Endothelial cell of umbilical vein (primary cell): Measurements from ENCODE around the gene DLX3. TPM values are rescaled to one million over a fixed set of nuclear protein-coding genes. Genes with fewer than 3 reads are reported as not detected.

Experiments
- BruUV-seq: library from RNA; stranded (reverse); fragments of 400-500 nt; replicated peaks from 2 replicates; lab custom pipeline; 2021; lab: Mats Ljungman, UMichigan
- CTCF ChIA-PET: fragments of 300-600, 350-600 bp; sonication (Branson Sonifier 250); formaldehyde crosslinking; loops from one replicate; lab custom pipeline; 2021; ENCODE audit warnings: antibody characterized with exemption, inconsistent platforms; lab: Charles Lee
- POLR2A ChIA-PET: fragments of 300-600, 350-600 bp; sonication (Branson Sonifier 250); formaldehyde crosslinking; loops from one replicate; lab custom pipeline; 2021; ENCODE audit warnings: antibody characterized with exemption, inconsistent platforms; lab: Charles Lee
- DNase-seq: peaks from one replicate; pipeline ENCODE4 v3.0.0-alpha.2; 2011; ENCODE audit warnings: low read depth, low spot score
- FAIRE-seq: peaks from 2 replicates; lab custom pipeline; 2011; peaks lifted over from hg19 to GRCh38; lab: Jason Lieb, UNC
- H2AFZ ChIP-seq: 2 replicates; pipeline ENCODE4 v1.6.0; 2012; ENCODE audit warnings: low read depth, low read length, control low read depth, inconsistent platforms
- H3K27ac ChIP-seq: 2 replicates; pipeline ENCODE4 v1.5.1; 2011; ENCODE audit warnings: low read depth, mild to moderate bottlenecking, control low read depth, low read length, moderate library complexity; ENCODE audit not compliant: insufficient read depth
- H3K27me3 ChIP-seq, 2 experiments: 2 replicates each; pipeline versions ENCODE4 v1.6.0 to v1.6.1; 2011; ENCODE audit warnings: low read length in 2 of 2, mixed read lengths in 1 of 2; ENCODE audit not compliant: control insufficient read depth in 2 of 2, insufficient read depth in 2 of 2
- H3K36me3 ChIP-seq, 2 experiments: 2 replicates in 1 of 2; 3 replicates in 1 of 2; pipeline ENCODE4 v1.5.1; 2011; ENCODE audit warnings: low read length in 2 of 2, mild to moderate bottlenecking in 1 of 2, moderate library complexity in 1 of 2; ENCODE audit not compliant: control insufficient read depth in 2 of 2, insufficient read depth in 2 of 2; ENCODE audit errors: extremely low read depth in 1 of 2
- H3K4me1 ChIP-seq: 3 replicates; pipeline ENCODE4 v1.5.1; 2011; ENCODE audit warnings: mild to moderate bottlenecking, low read length; ENCODE audit not compliant: control insufficient read depth, insufficient read depth; ENCODE audit errors: extremely low read depth
- H3K4me2 ChIP-seq: 2 replicates; pipeline ENCODE4 v1.6.1; 2011; ENCODE audit warnings: low read length, control low read depth, mixed read lengths; ENCODE audit not compliant: insufficient read depth
- H3K4me3 ChIP-seq, 3 experiments: fragments of 200-600 bp in 1 of 3; sonication (generic), shearing (Covaris generic) in 1 of 3; replicated peaks in 1 of 3; 2 replicates each; pipeline ENCODE4 v1.5.1; 2011 to 2016; ENCODE audit warnings: control low read depth in 3 of 3, low read length in 3 of 3, mild to moderate bottlenecking in 2 of 3, inconsistent platforms in 1 of 3, low read depth in 1 of 3, moderate library complexity in 1 of 3; ENCODE audit not compliant: insufficient read depth in 1 of 3
- H3K79me2 ChIP-seq: 2 replicates; pipeline ENCODE4 v1.6.0; 2012; ENCODE audit warnings: low read length, inconsistent platforms; ENCODE audit not compliant: control insufficient read depth, insufficient read depth
- H3K9ac ChIP-seq: replicated peaks from 2 replicates; pipeline ENCODE3; 2011; ENCODE audit warnings: low read length, control low read depth; ENCODE audit not compliant: insufficient read depth; ENCODE audit errors: extremely low read depth
- H3K9me1 ChIP-seq: replicated peaks from 3 replicates; pipeline ENCODE4 v1.6.0; 2011; ENCODE audit warnings: mild to moderate bottlenecking, low read length; ENCODE audit not compliant: control insufficient read depth, insufficient read depth; ENCODE audit errors: extremely low read depth
- H3K9me3 ChIP-seq: replicated peaks from 2 replicates; pipeline ENCODE4 v1.5.1; 2012; ENCODE audit warnings: low read length, inconsistent platforms; ENCODE audit not compliant: control insufficient read depth, insufficient read depth
- H4K20me1 ChIP-seq: replicated peaks from 2 replicates; pipeline ENCODE3; 2011; ENCODE audit warnings: mild to moderate bottlenecking, low read length; ENCODE audit not compliant: control insufficient read depth, insufficient read depth; ENCODE audit errors: extremely low read depth
- EZH2 ChIP-seq: IDR thresholded peaks from 2 replicates; pipeline ENCODE4 v1.6.1; 2012; ENCODE audit warnings: borderline replicate concordance, low read depth, mild to moderate bottlenecking, moderate library complexity, low read length, inconsistent platforms; ENCODE audit not compliant: severe bottlenecking
- FOS ChIP-seq: IDR thresholded peaks from 2 replicates; pipeline ENCODE4 v1.6.1; 2011; ENCODE audit warnings: mild to moderate bottlenecking, low read length, moderate library complexity, borderline replicate concordance; ENCODE audit not compliant: insufficient read depth
- GATA2 ChIP-seq: IDR thresholded peaks from 2 replicates; pipeline ENCODE4 v1.7.0; 2011; ENCODE audit warnings: low read depth, mild to moderate bottlenecking, moderate library complexity, mixed read lengths, low read length; ENCODE audit not compliant: insufficient read length, insufficient read depth
- JUN ChIP-seq: IDR thresholded peaks from 2 replicates; pipeline ENCODE4 v1.6.1; 2011; ENCODE audit warnings: borderline replicate concordance, low read depth; ENCODE audit not compliant: insufficient read length, insufficient read depth
- MAX ChIP-seq: IDR thresholded peaks from 2 replicates; pipeline ENCODE4 v1.6.1; 2011; ENCODE audit not compliant: insufficient read depth, insufficient read length
- MYC ChIP-seq: IDR thresholded peaks from one replicate; pipeline ENCODE4 v1.6.1; 2011; ENCODE audit warnings: mild to moderate bottlenecking, low read depth, low read length
- POLR2A ChIP-seq: IDR thresholded peaks from 2 replicates; pipeline ENCODE4 v1.6.1; 2012; ENCODE audit warnings: low read depth, mild to moderate bottlenecking, control low read depth, low read length
- POLR2AphosphoS5 ChIP-seq: IDR thresholded peaks from 2 replicates; pipeline ENCODE4 v1.6.1; 2012; ENCODE audit warnings: low read depth, mild to moderate bottlenecking, control low read depth, low read length, moderate library complexity; ENCODE audit not compliant: insufficient read depth
- dilution Hi-C: fragments of 300-500 bp; cut with MboI; formaldehyde crosslinking; loops from one replicate; pipeline ENCODE4 v1.15.0; 2019; ENCODE audit warnings: low sequenced_read_pairs; ENCODE audit not compliant: extremely low pct_ligation_motif_present
- intact Hi-C: fragments of 100-400 bp; cut with micrococcal nuclease; formaldehyde crosslinking; loops from one replicate; pipeline ENCODE4 v1.10.0; 2022
- polyA plus RNA-seq, 4 experiments: library from polyadenylated mRNA; depleted of rRNA in 3 of 4; stranded (reverse) in 3 of 4; unstranded in 1 of 4; fragments of >200 nt; gene quantifications; 2 replicates each; pipeline versions ENCODE4 v1.2.1 to v1.2.3, GENCODE V29; 2011 to 2012; ENCODE audit warnings: missing spikeins in 1 of 4
- total RNA-seq: library from RNA; stranded (reverse); gene quantifications from 2 replicates; pipeline ENCODE4 v1.2.3, GENCODE V29; 2021
- TF ChIP-seq, protein P1 (sequence below), 2 donors: IDR thresholded peaks; 1 replicate in 1 of 2; 2 replicates in 1 of 2; pipeline ENCODE4 v1.5.1; 2011; ENCODE audit warnings: low read length in 2 of 2, mild to moderate bottlenecking in 2 of 2, moderate library complexity in 2 of 2, control low read depth in 1 of 2, inconsistent platforms in 1 of 2, low read depth in 1 of 2; ENCODE audit not compliant: insufficient read depth in 1 of 2; ENCODE audit errors: extremely low read depth in 1 of 2

DLX3 gene
- total and polyA plus RNA-seq, 2 donors (not counting 3 experiments of a cell fraction or from before 2014, with no cell fraction given), result not detected

DNA sequence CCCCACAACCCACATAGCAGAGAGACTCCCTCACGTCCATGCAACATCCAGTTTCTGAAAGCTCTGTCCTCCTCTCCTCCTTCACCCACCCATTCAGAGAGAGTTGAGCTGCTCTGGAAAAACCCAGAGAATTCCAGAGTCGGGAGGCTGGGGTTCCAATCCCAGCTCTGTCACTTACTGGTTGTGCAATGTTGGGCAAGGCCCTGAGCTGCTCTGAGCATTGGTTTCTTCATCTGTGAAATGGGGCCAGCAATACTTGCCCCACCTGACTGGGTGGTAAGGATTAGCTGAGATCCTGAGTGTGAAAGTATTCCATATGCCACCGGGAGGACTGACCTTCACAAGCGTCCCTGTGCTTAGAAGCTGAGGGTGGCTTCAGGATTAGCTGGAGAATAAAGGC lies 38.2 kb downstream of the DLX3 start:
- ChIA-PET CTCF (interaction anchor here (0.9 to 3.2 kb wide), 7 partner anchors 10 to 76 kb away, joined by 3 to 19 read pairs (median 3); partner anchors contain the start of gene DLX3), POLR2A (no interaction called here)
- H3K79me2 ChIP-seq, result no peaks in the 10 kb centered on the region
- H3K4me3 ChIP-seq, result no peak overlapping the region
- peaks cover 16% of the 10 kb centered on the region for H3K4me1 ChIP-seq
- dilution Hi-C loops, result no loop called here
- no peak for FAIRE-seq
- no peak for TF ChIP-seq EZH2
- TF ChIP-seq MYC, result no peak
- no peak for TF ChIP-seq MAX
- no peak for TF ChIP-seq POLR2A
- no peak for TF ChIP-seq POLR2AphosphoS5
- TF ChIP-seq, protein P1, sequence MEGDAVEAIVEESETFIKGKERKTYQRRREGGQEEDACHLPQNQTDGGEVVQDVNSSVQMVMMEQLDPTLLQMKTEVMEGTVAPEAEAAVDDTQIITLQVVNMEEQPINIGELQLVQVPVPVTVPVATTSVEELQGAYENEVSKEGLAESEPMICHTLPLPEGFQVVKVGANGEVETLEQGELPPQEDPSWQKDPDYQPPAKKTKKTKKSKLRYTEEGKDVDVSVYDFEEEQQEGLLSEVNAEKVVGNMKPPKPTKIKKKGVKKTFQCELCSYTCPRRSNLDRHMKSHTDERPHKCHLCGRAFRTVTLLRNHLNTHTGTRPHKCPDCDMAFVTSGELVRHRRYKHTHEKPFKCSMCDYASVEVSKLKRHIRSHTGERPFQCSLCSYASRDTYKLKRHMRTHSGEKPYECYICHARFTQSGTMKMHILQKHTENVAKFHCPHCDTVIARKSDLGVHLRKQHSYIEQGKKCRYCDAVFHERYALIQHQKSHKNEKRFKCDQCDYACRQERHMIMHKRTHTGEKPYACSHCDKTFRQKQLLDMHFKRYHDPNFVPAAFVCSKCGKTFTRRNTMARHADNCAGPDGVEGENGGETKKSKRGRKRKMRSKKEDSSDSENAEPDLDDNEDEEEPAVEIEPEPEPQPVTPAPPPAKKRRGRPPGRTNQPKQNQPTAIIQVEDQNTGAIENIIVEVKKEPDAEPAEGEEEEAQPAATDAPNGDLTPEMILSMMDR (IDR thresholded peaks at IDR 0.05; ENCODE audit: extremely low read depth in 1 of 2, insufficient read depth in 1 of 2, low read depth in 1 of 2, low read length in 2 of 2), result no peak
- no peak for TF ChIP-seq JUN
- TF ChIP-seq FOS, result no peak
- TF ChIP-seq GATA2, result no peak
- no peak for DNase-seq
- H2AFZ ChIP-seq, result no peak overlapping the region
- BruUV-seq, result no TSS peak
- H4K20me1 ChIP-seq, result no peaks in the 10 kb centered on the region
- H3K27ac ChIP-seq, result no peak overlapping the region
- H3K9ac ChIP-seq, result no peak overlapping the region
- H3K4me2 ChIP-seq, result no peak overlapping the region
- intact Hi-C loops, result no loop called here
- no peaks in the 10 kb centered on the region for H3K9me1 ChIP-seq
- no peaks in the 10 kb centered on the region for H3K36me3 ChIP-seq
- no peaks in the 10 kb centered on the region for H3K9me3 ChIP-seq
- peaks cover 2 to 11% of the 10 kb centered on the region in 2 experiments for H3K27me3 ChIP-seq
